Esophagus squamous epithelium (tissue), 4 donors: ENCODE measurements around the gene ASPHD2.

ENCODE experiments used
- CTCF ChIP-seq, 6 experiments: fragments of 450-650 bp in 4 of 6; fragments of 200-600 bp in 2 of 6; sonication (generic) in 2 of 6; IDR thresholded peaks; one replicate each; pipeline ENCODE4 v1.5.1; 2016 to 2019; ENCODE audit warnings: antibody characterized with exemption in 6 of 6, mild to moderate bottlenecking in 4 of 6, moderate library complexity in 4 of 6
- POLR2A ChIP-seq, 4 donors: fragments of 450-650 bp; IDR thresholded peaks; one replicate each; pipeline ENCODE4 v1.6.1; 2017; ENCODE audit warnings: antibody characterized with exemption in 4 of 4, mild to moderate bottlenecking in 4 of 4, moderate library complexity in 3 of 4

GRCh38 chr22:26483043-26483438, 54.0 kb downstream of the ASPHD2 start:
- TF ChIP-seq POLR2A (IDR thresholded peaks at IDR 0.05) (no peak), CTCF (IDR thresholded peaks at IDR 0.05) (no peak)
